H9 (cell line): ENCODE results near the gene TRMU. TPM values are rescaled to one million over a fixed set of nuclear protein-coding genes. Genes with fewer than 3 reads are reported as not detected.

Source experiments
- DNase-seq: peaks from one replicate; pipeline ENCODE4 v3.0.0-alpha.2; 2017
- H2AFZ ChIP-seq: one replicate; pipeline ENCODE4 v1.6.1; 2013; ENCODE audit warnings: mild to moderate bottlenecking, low read length, control low read depth, moderate library complexity
- H2AK5ac ChIP-seq: 2 replicates; pipeline ENCODE4 v1.6.1; 2013; ENCODE audit warnings: low read length, control low read depth, mixed read lengths; ENCODE audit not compliant: insufficient read length
- H2BK120ac ChIP-seq: one replicate; pipeline ENCODE4 v1.6.1; 2013; ENCODE audit warnings: low read depth, mild to moderate bottlenecking, low read length, control low read depth, inconsistent platforms; ENCODE audit not compliant: poor library complexity, severe bottlenecking
- H2BK12ac ChIP-seq: 2 replicates; pipeline ENCODE4 v1.6.1; 2013; ENCODE audit warnings: low read length, control low read depth, mixed read lengths, low read depth; ENCODE audit not compliant: insufficient read length
- H2BK15ac ChIP-seq: 2 replicates; pipeline ENCODE4 v1.6.1; 2013; ENCODE audit warnings: low read depth, low read length, control low read depth
- H2BK20ac ChIP-seq: one replicate; pipeline ENCODE4 v1.6.1; 2013; ENCODE audit warnings: low read depth, mild to moderate bottlenecking, low read length, control low read depth, inconsistent platforms; ENCODE audit not compliant: poor library complexity, severe bottlenecking
- H2BK5ac ChIP-seq: 2 replicates; pipeline ENCODE4 v1.6.1; 2013; ENCODE audit warnings: low read length, control low read depth, mixed read lengths; ENCODE audit not compliant: insufficient read length
- H3K14ac ChIP-seq: 2 replicates; pipeline ENCODE4 v1.6.1; 2013; ENCODE audit warnings: low read length, control low read depth; ENCODE audit not compliant: insufficient read depth
- H3K18ac ChIP-seq: 2 replicates; pipeline ENCODE4 v1.6.1; 2013; ENCODE audit warnings: low read depth, mild to moderate bottlenecking, mixed read lengths, low read length, control low read depth; ENCODE audit not compliant: insufficient read length
- H3K23ac ChIP-seq: 2 replicates; pipeline ENCODE4 v1.6.1; 2013; ENCODE audit warnings: low read length, control low read depth, mixed read lengths, low read depth; ENCODE audit not compliant: insufficient read length
- H3K23me2 ChIP-seq: 2 replicates; pipeline ENCODE4 v1.6.1; 2013; ENCODE audit warnings: low read depth, mild to moderate bottlenecking, mixed read lengths, low read length, control low read depth; ENCODE audit not compliant: insufficient read length, poor library complexity, severe bottlenecking
- H3K27ac ChIP-seq: 2 replicates; pipeline ENCODE4 v1.5.1; 2013; ENCODE audit warnings: low read length, control low read depth, mixed read lengths, low read depth; ENCODE audit not compliant: insufficient read length
- H3K27me3 ChIP-seq: 2 replicates; pipeline ENCODE4 v1.6.1; 2013; ENCODE audit warnings: low read length, control low read depth, inconsistent platforms; ENCODE audit not compliant: insufficient read depth
- H3K4ac ChIP-seq: 2 replicates; pipeline ENCODE4 v1.6.1; 2013; ENCODE audit warnings: low read depth, mild to moderate bottlenecking, control low read depth, inconsistent platforms, low read length, moderate library complexity
- H3K4me1 ChIP-seq: 2 replicates; pipeline ENCODE4 v1.6.1; 2013; ENCODE audit warnings: low read length, control low read depth, inconsistent platforms; ENCODE audit not compliant: insufficient read depth
- H3K4me2 ChIP-seq: 2 replicates; pipeline ENCODE4 v1.6.1; 2013; ENCODE audit warnings: low read length, control low read depth, mixed read lengths; ENCODE audit not compliant: insufficient read length, insufficient read depth
- H3K56ac ChIP-seq: 2 replicates; pipeline ENCODE4 v1.6.1; 2013; ENCODE audit warnings: low read depth, mild to moderate bottlenecking, mixed read lengths, low read length, control low read depth; ENCODE audit not compliant: insufficient read length
- H3K79me1 ChIP-seq: 2 replicates; pipeline ENCODE4 v1.6.1; 2013; ENCODE audit warnings: low read depth, mild to moderate bottlenecking, moderate library complexity, low read length, control low read depth, inconsistent platforms; ENCODE audit not compliant: insufficient read depth, poor library complexity, severe bottlenecking
- H3K79me2 ChIP-seq: 2 replicates; pipeline ENCODE4 v1.6.1; 2013; ENCODE audit warnings: low read length, control low read depth, inconsistent platforms; ENCODE audit not compliant: insufficient read depth
- H3K9ac ChIP-seq: 2 replicates; pipeline ENCODE4 v1.6.1; 2013; ENCODE audit warnings: low read length, control low read depth, mixed read lengths; ENCODE audit not compliant: insufficient read length; ENCODE audit errors: extremely low read depth
- H3K9me3 ChIP-seq: one replicate; pipeline ENCODE4 v1.6.1; 2013; ENCODE audit warnings: low read depth, low read length, inconsistent platforms; ENCODE audit not compliant: control insufficient read depth
- H3T11ph ChIP-seq: one replicate; pipeline ENCODE4 v1.6.1; 2013; ENCODE audit warnings: mild to moderate bottlenecking, low read length, control low read depth, inconsistent platforms
- H4K20me1 ChIP-seq: one replicate; pipeline ENCODE4 v1.6.1; 2013; ENCODE audit not compliant: control insufficient read depth, insufficient read length, insufficient read depth
- H4K5ac ChIP-seq: 2 replicates; pipeline ENCODE4 v1.6.1; 2013; ENCODE audit warnings: low read depth, mild to moderate bottlenecking, mixed read lengths, low read length, control low read depth; ENCODE audit not compliant: insufficient read length
- H4K8ac ChIP-seq: replicated peaks from 2 replicates; pipeline ENCODE4 v1.6.1; 2013; ENCODE audit warnings: low read length, control low read depth, mixed read lengths, low read depth; ENCODE audit not compliant: insufficient read length
- H4K91ac ChIP-seq: 2 replicates; pipeline ENCODE4 v1.6.1; 2013; ENCODE audit warnings: low read depth, mild to moderate bottlenecking, moderate library complexity, mixed read lengths, low read length, control low read depth; ENCODE audit not compliant: insufficient read length
- H3K27ac Mint-ChIP-seq, 3 experiments: 2 replicates in 2 of 3; 3 replicates in 1 of 3; pipeline ENCODE4 v1.8.0; 2020 to 2021; ENCODE audit warnings: mixed read lengths in 3 of 3, mild to moderate bottlenecking in 1 of 3, moderate library complexity in 1 of 3
- H3K27me3 Mint-ChIP-seq: 2 replicates; pipeline ENCODE4 v1.8.0; 2021; ENCODE audit warnings: low read depth, mild to moderate bottlenecking, moderate library complexity, mixed read lengths
- H3K36me3 Mint-ChIP-seq, 3 experiments: 2 replicates in 2 of 3; 3 replicates in 1 of 3; pipeline ENCODE4 v1.8.0; 2020 to 2021; ENCODE audit warnings: low read depth in 3 of 3, mixed read lengths in 3 of 3; ENCODE audit not compliant: insufficient read depth in 1 of 3
- H3K4me1 Mint-ChIP-seq, 2 experiments: 2 replicates each; pipeline ENCODE4 v1.8.0; 2020; ENCODE audit warnings: mixed read lengths in 2 of 2
- H3K4me3 Mint-ChIP-seq, 2 experiments: 2 replicates in 1 of 2; 3 replicates in 1 of 2; pipeline ENCODE4 v1.8.0; 2020 to 2021; ENCODE audit warnings: mild to moderate bottlenecking in 2 of 2, mixed read lengths in 2 of 2, moderate library complexity in 1 of 2
- H3K9me3 Mint-ChIP-seq, 2 experiments: 2 replicates in 1 of 2; 3 replicates in 1 of 2; pipeline ENCODE4 v1.8.0; 2020; ENCODE audit warnings: mild to moderate bottlenecking in 2 of 2, mixed read lengths in 2 of 2, moderate library complexity in 1 of 2
- WGBS: extraction: QIAGEN DNeasy Blood & Tissue Kit; methylation state at CpG from one replicate; pipeline ENCODE4 v1.1.7; 2013; ENCODE audit warnings: missing lambda C conversion rate, low lambda C conversion rate, mixed read lengths; ENCODE audit not compliant: insufficient read length; ENCODE audit errors: extremely low coverage; 5-methylcytosine and 5-hydroxymethylcytosine counted together
- total RNA-seq: library from RNA; stranded (reverse); gene quantifications from 2 replicates; pipeline ENCODE4 v1.2.1, GENCODE V29; 2021
- TF ChIP-seq, protein P1 (sequence below): fragments of 200-600 bp; sonication (generic); conservative IDR thresholded peaks from 3 replicates; pipeline ENCODE4 v1.8.0; 2021; ENCODE audit warnings: antibody characterized with exemption, mild to moderate bottlenecking

The TRMU gene
- total RNA-seq, 1 experiment from 2014 or later, result 86.3 TPM

GRCh38 chr22:46351131-46351735 lies 15.7 kb downstream of the TRMU start:
- H3K4me1 Mint-ChIP-seq, result no peaks in the 10 kb centered on the region
- H3K4me3 Mint-ChIP-seq, result no peak overlapping the region
- peaks cover 29 to 90% (median 73%) of the 10 kb centered on the region in 3 experiments; a peak in 6 of 7 replicates for H3K36me3 Mint-ChIP-seq
- Histone ChIP-seq H3K79me2 (0 out of 2 replicates have a peak, but pooled peaks cover 2% of the 10 kb centered on the region), H3K14ac (no peak overlapping the region), H3K23me2 (no peaks in the 10 kb centered on the region), H3K27me3 (no peaks in the 10 kb centered on the region), H3K4me1 (no peaks in the 10 kb centered on the region), H4K5ac (no peak overlapping the region), H3K4ac (no peak overlapping the region), H3K79me1 (no peaks in the 10 kb centered on the region), H3K9me3 (no peaks in the 10 kb centered on the region), H2BK15ac (no peak overlapping the region), H2BK5ac (no peak overlapping the region), H4K91ac (no peak overlapping the region), H3K23ac (no peak overlapping the region), H3K9ac (no peak overlapping the region), H4K8ac (no peak overlapping the region), H3T11ph (no peak overlapping the region), H2BK12ac (no peak overlapping the region), H3K56ac (no peak overlapping the region), H2AFZ (no peak overlapping the region), H2BK20ac (no peak overlapping the region), H4K20me1 (peaks cover 5% of the 10 kb centered on the region), H3K18ac (no peak overlapping the region), H2BK120ac (no peak overlapping the region), H3K4me2 (no peak overlapping the region), H2AK5ac (no peak overlapping the region), H3K27ac (no peak overlapping the region)
- H3K27ac Mint-ChIP-seq, result peak overlapping the region; percentile 28 to 82 (median 48); a peak in 3 of 7 replicates
- TF ChIP-seq, protein P1, sequence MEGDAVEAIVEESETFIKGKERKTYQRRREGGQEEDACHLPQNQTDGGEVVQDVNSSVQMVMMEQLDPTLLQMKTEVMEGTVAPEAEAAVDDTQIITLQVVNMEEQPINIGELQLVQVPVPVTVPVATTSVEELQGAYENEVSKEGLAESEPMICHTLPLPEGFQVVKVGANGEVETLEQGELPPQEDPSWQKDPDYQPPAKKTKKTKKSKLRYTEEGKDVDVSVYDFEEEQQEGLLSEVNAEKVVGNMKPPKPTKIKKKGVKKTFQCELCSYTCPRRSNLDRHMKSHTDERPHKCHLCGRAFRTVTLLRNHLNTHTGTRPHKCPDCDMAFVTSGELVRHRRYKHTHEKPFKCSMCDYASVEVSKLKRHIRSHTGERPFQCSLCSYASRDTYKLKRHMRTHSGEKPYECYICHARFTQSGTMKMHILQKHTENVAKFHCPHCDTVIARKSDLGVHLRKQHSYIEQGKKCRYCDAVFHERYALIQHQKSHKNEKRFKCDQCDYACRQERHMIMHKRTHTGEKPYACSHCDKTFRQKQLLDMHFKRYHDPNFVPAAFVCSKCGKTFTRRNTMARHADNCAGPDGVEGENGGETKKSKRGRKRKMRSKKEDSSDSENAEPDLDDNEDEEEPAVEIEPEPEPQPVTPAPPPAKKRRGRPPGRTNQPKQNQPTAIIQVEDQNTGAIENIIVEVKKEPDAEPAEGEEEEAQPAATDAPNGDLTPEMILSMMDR, result no peak
- H3K9me3 Mint-ChIP-seq, result no peaks in the 10 kb centered on the region
- WGBS, result no CpG with 5 or more reads among the region's 28 CpGs
- no peak for DNase-seq
- no peaks in the 10 kb centered on the region for H3K27me3 Mint-ChIP-seq
